Measurements from ENCODE around the gene SF3B4.

DNA sequence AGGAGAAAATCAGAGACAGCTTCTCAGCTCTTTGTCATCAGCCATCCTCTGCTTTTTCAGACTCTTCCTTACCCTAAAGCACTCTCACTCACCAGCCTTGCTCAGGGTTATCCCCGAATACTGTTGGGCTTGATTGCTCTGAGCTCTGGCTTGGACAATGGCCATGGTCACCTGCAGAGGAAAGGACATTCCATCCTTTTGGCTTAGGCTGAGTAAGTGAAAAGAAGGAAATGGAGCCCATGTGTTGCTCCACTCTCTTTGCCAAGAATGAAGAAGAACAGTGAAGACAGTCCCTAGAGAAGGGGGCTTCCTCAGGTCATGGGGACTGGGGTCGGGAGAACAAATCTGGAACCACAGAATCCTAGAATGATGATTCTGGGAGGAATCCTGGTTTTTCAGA, 6.8 kb upstream of the SF3B4 start:
- TF ChIP-seq, protein P1, sequence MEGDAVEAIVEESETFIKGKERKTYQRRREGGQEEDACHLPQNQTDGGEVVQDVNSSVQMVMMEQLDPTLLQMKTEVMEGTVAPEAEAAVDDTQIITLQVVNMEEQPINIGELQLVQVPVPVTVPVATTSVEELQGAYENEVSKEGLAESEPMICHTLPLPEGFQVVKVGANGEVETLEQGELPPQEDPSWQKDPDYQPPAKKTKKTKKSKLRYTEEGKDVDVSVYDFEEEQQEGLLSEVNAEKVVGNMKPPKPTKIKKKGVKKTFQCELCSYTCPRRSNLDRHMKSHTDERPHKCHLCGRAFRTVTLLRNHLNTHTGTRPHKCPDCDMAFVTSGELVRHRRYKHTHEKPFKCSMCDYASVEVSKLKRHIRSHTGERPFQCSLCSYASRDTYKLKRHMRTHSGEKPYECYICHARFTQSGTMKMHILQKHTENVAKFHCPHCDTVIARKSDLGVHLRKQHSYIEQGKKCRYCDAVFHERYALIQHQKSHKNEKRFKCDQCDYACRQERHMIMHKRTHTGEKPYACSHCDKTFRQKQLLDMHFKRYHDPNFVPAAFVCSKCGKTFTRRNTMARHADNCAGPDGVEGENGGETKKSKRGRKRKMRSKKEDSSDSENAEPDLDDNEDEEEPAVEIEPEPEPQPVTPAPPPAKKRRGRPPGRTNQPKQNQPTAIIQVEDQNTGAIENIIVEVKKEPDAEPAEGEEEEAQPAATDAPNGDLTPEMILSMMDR (IDR thresholded peaks at IDR 0.05) = no peak
- TF ChIP-seq, protein P2, sequence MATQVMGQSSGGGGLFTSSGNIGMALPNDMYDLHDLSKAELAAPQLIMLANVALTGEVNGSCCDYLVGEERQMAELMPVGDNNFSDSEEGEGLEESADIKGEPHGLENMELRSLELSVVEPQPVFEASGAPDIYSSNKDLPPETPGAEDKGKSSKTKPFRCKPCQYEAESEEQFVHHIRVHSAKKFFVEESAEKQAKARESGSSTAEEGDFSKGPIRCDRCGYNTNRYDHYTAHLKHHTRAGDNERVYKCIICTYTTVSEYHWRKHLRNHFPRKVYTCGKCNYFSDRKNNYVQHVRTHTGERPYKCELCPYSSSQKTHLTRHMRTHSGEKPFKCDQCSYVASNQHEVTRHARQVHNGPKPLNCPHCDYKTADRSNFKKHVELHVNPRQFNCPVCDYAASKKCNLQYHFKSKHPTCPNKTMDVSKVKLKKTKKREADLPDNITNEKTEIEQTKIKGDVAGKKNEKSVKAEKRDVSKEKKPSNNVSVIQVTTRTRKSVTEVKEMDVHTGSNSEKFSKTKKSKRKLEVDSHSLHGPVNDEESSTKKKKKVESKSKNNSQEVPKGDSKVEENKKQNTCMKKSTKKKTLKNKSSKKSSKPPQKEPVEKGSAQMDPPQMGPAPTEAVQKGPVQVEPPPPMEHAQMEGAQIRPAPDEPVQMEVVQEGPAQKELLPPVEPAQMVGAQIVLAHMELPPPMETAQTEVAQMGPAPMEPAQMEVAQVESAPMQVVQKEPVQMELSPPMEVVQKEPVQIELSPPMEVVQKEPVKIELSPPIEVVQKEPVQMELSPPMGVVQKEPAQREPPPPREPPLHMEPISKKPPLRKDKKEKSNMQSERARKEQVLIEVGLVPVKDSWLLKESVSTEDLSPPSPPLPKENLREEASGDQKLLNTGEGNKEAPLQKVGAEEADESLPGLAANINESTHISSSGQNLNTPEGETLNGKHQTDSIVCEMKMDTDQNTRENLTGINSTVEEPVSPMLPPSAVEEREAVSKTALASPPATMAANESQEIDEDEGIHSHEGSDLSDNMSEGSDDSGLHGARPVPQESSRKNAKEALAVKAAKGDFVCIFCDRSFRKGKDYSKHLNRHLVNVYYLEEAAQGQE (IDR thresholded peaks at IDR 0.05; ENCODE audit: insufficient read depth in 1 of 2, low read depth in 2 of 2, low read length in 1 of 2) = no peak
